Erythroblast (primary cell): ENCODE data around the gene C14orf180.

ENCODE experiments used
- GATA1 ChIP-seq: IDR thresholded peaks from 2 replicates; pipeline ENCODE4 v1.6.1; 2011; ENCODE audit warnings: low read depth, mild to moderate bottlenecking, control low read depth, low read length, moderate library complexity
- POLR2A ChIP-seq: IDR thresholded peaks from 2 replicates; pipeline ENCODE4 v1.6.1; 2011; ENCODE audit warnings: mild to moderate bottlenecking, low read length

GRCh38 chr14:104561124-104561557 lies 18.4 kb upstream of the C14orf180 start:
- TF ChIP-seq POLR2A (no peak), GATA1 (no peak)
